ENCODE results near the gene PARD3B. TPM values are rescaled to one million over a fixed set of nuclear protein-coding genes. Genes with fewer than 3 reads are reported as not detected.

PARD3B gene
- total RNA-seq, 1 experiment from 2014 or later: 3.9 TPM

GRCh38 chr2:205556357-205556756 lies 1011.1 kb downstream of the PARD3B start:
- Histone ChIP-seq H3K79me2 (ENCODE audit: low read length) (no peaks in the 10 kb centered on the region), H3K27me3 (ENCODE audit: low read length) (no peaks in the 10 kb centered on the region), H3K9me3 (ENCODE audit: low read length) (no peaks in the 10 kb centered on the region), H3K4me2 (ENCODE audit: low read length) (no peak overlapping the region), H4K20me1 (ENCODE audit: low read length) (no peaks in the 10 kb centered on the region), H2AFZ (ENCODE audit: low read length) (no peak overlapping the region), H3K4me1 (ENCODE audit: insufficient read depth, low read length) (no peaks in the 10 kb centered on the region), H3F3A (ENCODE audit: low read length, unreplicated experiment) (no peaks in the 10 kb centered on the region), H3K9ac (ENCODE audit: low read length) (no peak overlapping the region), H3K4me3 (ENCODE audit: low read length) (no peak overlapping the region), H3K36me3 (ENCODE audit: low read depth, low read length) (no peaks in the 10 kb centered on the region), H3K27ac (ENCODE audit: low read length) (no peak overlapping the region), H3K9me2 (replicated peaks; ENCODE audit: low read length) (no peaks in the 10 kb centered on the region)
- ChIA-PET POLR2A (ENCODE audit: unreplicated experiment) (no interaction called here), CTCF (no interaction called here)
- intact Hi-C loops (cut with micrococcal nuclease): no loop called here
- DNase-seq (no peak), ATAC-seq (no peak)
- TF ChIP-seq EZH2phosphoT487 (IDR thresholded peaks at IDR 0.05; ENCODE audit: borderline replicate concordance, low read length) (no peak), EZH2 (IDR thresholded peaks at IDR 0.05; ENCODE audit: low read length, unreplicated experiment) (no peak), CTCF (conservative IDR thresholded peaks at IDR 0.05; ENCODE audit: low read depth, low read length) (no peak)
- no TSS peak for BruUV-seq (replicated peaks)

GRCh38 chr2:205556841-205557539 lies 1011.7 kb downstream of the PARD3B start:
- ChIA-PET POLR2A (ENCODE audit: unreplicated experiment) (no interaction called here), CTCF (no interaction called here)
- no peaks in the 10 kb centered on the region for H4K20me1 ChIP-seq (ENCODE audit: low read length)
- H3K4me3 ChIP-seq (ENCODE audit: low read length): no peak overlapping the region
- H3K4me1 ChIP-seq (ENCODE audit: insufficient read depth, low read length): no peaks in the 10 kb centered on the region
- no peak overlapping the region for H3K4me2 ChIP-seq (ENCODE audit: low read length)
- no peaks in the 10 kb centered on the region for H3F3A ChIP-seq (ENCODE audit: low read length, unreplicated experiment)
- no peaks in the 10 kb centered on the region for H3K9me2 ChIP-seq (replicated peaks; ENCODE audit: low read length)
- ATAC-seq (no peak), DNase-seq (no peak)
- no peaks in the 10 kb centered on the region for H3K79me2 ChIP-seq (ENCODE audit: low read length)
- H3K36me3 ChIP-seq (ENCODE audit: low read depth, low read length): no peaks in the 10 kb centered on the region
- intact Hi-C loops (cut with micrococcal nuclease): no loop called here
- H3K9me3 ChIP-seq (ENCODE audit: low read length): no peaks in the 10 kb centered on the region
- BruUV-seq (replicated peaks): no TSS peak
- no peak for TF ChIP-seq CTCF (conservative IDR thresholded peaks at IDR 0.05; ENCODE audit: low read depth, low read length)
- TF ChIP-seq EZH2 (IDR thresholded peaks at IDR 0.05; ENCODE audit: low read length, unreplicated experiment): no peak
- no peak for TF ChIP-seq EZH2phosphoT487 (IDR thresholded peaks at IDR 0.05; ENCODE audit: borderline replicate concordance, low read length)
- H3K27me3 ChIP-seq (ENCODE audit: low read length): no peaks in the 10 kb centered on the region
- no peak overlapping the region for H2AFZ ChIP-seq (ENCODE audit: low read length)
- no peak overlapping the region for H3K9ac ChIP-seq (ENCODE audit: low read length)
- no peak overlapping the region for H3K27ac ChIP-seq (ENCODE audit: low read length)

GRCh38 chr2:205557873-205558272 lies 1012.6 kb downstream of the PARD3B start:
- POLR2A ChIA-PET (ENCODE audit: unreplicated experiment): interaction anchor here (0.6 kb wide), 1 partner anchor 714 kb away, joined by 3 read pairs; no protein-coding TSS in a partner anchor
- no peaks in the 10 kb centered on the region for H3K9me2 ChIP-seq (replicated peaks; ENCODE audit: low read length)
- CTCF ChIA-PET: interaction anchor here (0.5 kb wide), 1 partner anchor 212 kb away, joined by 3 read pairs; no protein-coding TSS in a partner anchor

More at GRCh38 chr2:205557873-205558272, 1012.6 kb downstream of the PARD3B start:
- H3K27me3 ChIP-seq (ENCODE audit: low read length): no peaks in the 10 kb centered on the region
- no peaks in the 10 kb centered on the region for H3K79me2 ChIP-seq (ENCODE audit: low read length)
- no peaks in the 10 kb centered on the region for H3F3A ChIP-seq (ENCODE audit: low read length, unreplicated experiment)
- H3K4me2 ChIP-seq (ENCODE audit: low read length): no peak overlapping the region
- TF ChIP-seq CTCF (conservative IDR thresholded peaks at IDR 0.05; ENCODE audit: low read depth, low read length) (no peak), EZH2 (IDR thresholded peaks at IDR 0.05; ENCODE audit: low read length, unreplicated experiment) (no peak), EZH2phosphoT487 (IDR thresholded peaks at IDR 0.05; ENCODE audit: borderline replicate concordance, low read length) (no peak)
- no peak overlapping the region for H3K9ac ChIP-seq (ENCODE audit: low read length)
- no TSS peak for BruUV-seq (replicated peaks)
- intact Hi-C loops (cut with micrococcal nuclease): no loop called here
- H3K36me3 ChIP-seq (ENCODE audit: low read depth, low read length): no peaks in the 10 kb centered on the region
- H3K4me1 ChIP-seq (ENCODE audit: insufficient read depth, low read length): no peaks in the 10 kb centered on the region
- ATAC-seq (no peak), DNase-seq (no peak)
- no peaks in the 10 kb centered on the region for H4K20me1 ChIP-seq (ENCODE audit: low read length)
- H3K27ac ChIP-seq (ENCODE audit: low read length): no peak overlapping the region
- H3K9me3 ChIP-seq (ENCODE audit: low read length): no peaks in the 10 kb centered on the region
- H2AFZ ChIP-seq (ENCODE audit: low read length): no peak overlapping the region
- no peak overlapping the region for H3K4me3 ChIP-seq (ENCODE audit: low read length)

Measured in PC-3 (cell line).